Measurements from ENCODE around the gene PAGR1. TPM values are rescaled to one million over a fixed set of nuclear protein-coding genes. Genes with fewer than 3 reads are reported as not detected.

PAGR1 gene
- total and polyA plus RNA-seq, 9 of the 15 experiments (the other 6 are each of a cell fraction or from before 2014, with no cell fraction given): 1.4 to 58.2 (median 16.8) TPM

GRCh38 chr16:29806641-29807425 is 9.1 kb upstream of the PAGR1 start (continued):
- peak; percentile 33 for TF ChIP-seq RBBP5 (IDR thresholded peaks at IDR 0.05; ENCODE audit: borderline replicate concordance, insufficient read depth, low read length, poor library complexity, severe bottlenecking)
- peak; percentile 19; the same call in 1 of the 2 replicates for TF ChIP-seq EP400 (IDR thresholded peaks at IDR 0.05)
- no peak for TF ChIP-seq RFX1 (IDR thresholded peaks at IDR 0.05)
- peak; percentile 37 for TF ChIP-seq FUS (optimal IDR thresholded peaks at IDR 0.05; ENCODE audit: low read depth, low read length)
- no peak for TF ChIP-seq ZNF436 (CRISPR knock-in tag; IDR thresholded peaks at IDR 0.05)
- peak; percentile 47 for TF ChIP-seq EGR1 (conservative IDR thresholded peaks at IDR 0.05)
- peak; percentile 87 for TF ChIP-seq RB1 (IDR thresholded peaks at IDR 0.05; ENCODE audit: low read depth)
- TF ChIP-seq COPS2 (conservative IDR thresholded peaks at IDR 0.05): no peak
- no peak for TF ChIP-seq CTCF (IDR thresholded peaks at IDR 0.05 in 2 of 3, conservative IDR thresholded peaks at IDR 0.05 in 1 of 3; ENCODE audit: insufficient read depth in 2 of 3, low read depth in 1 of 3, low read length in 3 of 3)
- no peak for TF ChIP-seq MTA2 (IDR thresholded peaks at IDR 0.05; ENCODE audit: low read depth)
- TF ChIP-seq CTCFL (IDR thresholded peaks at IDR 0.05; ENCODE audit: borderline replicate concordance, insufficient read depth, low read depth, low read length, poor library complexity, severe bottlenecking): peak; percentile 1
- no peak for TF ChIP-seq RBM25 (IDR thresholded peaks at IDR 0.05; ENCODE audit: low read depth, low read length, severe bottlenecking)
- TF ChIP-seq PCBP1 (IDR thresholded peaks at IDR 0.05; ENCODE audit: low read depth, low read length, poor library complexity, severe bottlenecking): peak; percentile 63
- no peak for TF ChIP-seq HNRNPLL (IDR thresholded peaks at IDR 0.05; ENCODE audit: low read depth, low read length, poor library complexity, severe bottlenecking)
- no peak for TF ChIP-seq ZNF431 (CRISPR knock-in tag; IDR thresholded peaks at IDR 0.05)
- no peak for TF ChIP-seq LCOR (CRISPR knock-in tag; IDR thresholded peaks at IDR 0.05)
- TF ChIP-seq RBFOX2 (IDR thresholded peaks at IDR 0.05; ENCODE audit: low read depth, low read length): peak; percentile 43
- no peak for TF ChIP-seq SP1 (CRISPR knock-in tag; IDR thresholded peaks at IDR 0.05)
- no peak for TF ChIP-seq MTA1 (IDR thresholded peaks at IDR 0.05; ENCODE audit: borderline replicate concordance)
- TF ChIP-seq ZNF175 (CRISPR knock-in tag; IDR thresholded peaks at IDR 0.05; ENCODE audit: low read depth): no peak
- TF ChIP-seq SIRT6 (IDR thresholded peaks at IDR 0.05; ENCODE audit: low read depth, low read length): no peak
- TF ChIP-seq CXXC5 (CRISPR knock-in tag; IDR thresholded peaks at IDR 0.05): peak; percentile 58
- TF ChIP-seq TFAP4 (CRISPR knock-in tag; IDR thresholded peaks at IDR 0.05; ENCODE audit: borderline replicate concordance): no peak
- peak; percentile 40; the same call in 1 of the 2 replicates for TF ChIP-seq ZFX (CRISPR knock-in tag; IDR thresholded peaks at IDR 0.05)

Data from K562 (cell line).